ENCODE results near the gene ORM2.

DNA sequence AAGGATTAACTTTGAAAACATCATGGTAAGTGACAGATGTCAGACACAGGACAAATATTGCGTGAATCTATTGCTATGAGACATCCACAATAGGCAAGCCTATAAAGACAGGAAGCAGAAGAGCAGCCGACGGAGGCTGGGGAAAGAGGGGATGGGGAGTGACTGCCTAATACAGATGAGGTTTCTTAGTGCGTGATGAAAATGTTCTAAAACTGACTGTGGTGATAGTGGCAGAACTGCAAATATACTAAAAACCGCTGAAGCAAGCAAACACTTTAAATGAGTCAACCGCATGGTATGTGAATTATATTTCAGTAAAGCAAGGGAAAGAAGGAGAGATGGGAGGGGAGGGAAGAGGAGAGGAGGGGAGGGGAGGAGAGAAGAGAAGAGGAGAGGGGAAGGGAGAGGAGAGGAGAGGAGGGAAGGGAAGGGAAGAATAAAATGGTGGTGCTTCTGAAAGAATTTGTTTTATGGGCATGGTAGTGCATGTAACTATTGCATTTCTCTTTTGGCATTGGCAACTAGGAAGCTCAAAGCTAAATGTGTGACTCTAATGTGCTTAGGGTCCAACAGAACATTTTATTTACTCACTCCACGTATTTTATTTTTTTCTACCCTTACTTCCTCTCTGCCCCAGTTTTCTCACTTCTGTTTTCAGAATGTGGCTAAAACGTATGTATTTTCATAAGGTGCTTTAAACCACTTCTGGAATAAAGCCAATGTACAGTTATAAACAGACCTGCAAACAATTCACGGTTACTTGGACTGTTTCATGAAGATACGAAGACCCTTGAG, 36.9 kb downstream of the ORM2 start:
- TF ChIP-seq, protein P1, sequence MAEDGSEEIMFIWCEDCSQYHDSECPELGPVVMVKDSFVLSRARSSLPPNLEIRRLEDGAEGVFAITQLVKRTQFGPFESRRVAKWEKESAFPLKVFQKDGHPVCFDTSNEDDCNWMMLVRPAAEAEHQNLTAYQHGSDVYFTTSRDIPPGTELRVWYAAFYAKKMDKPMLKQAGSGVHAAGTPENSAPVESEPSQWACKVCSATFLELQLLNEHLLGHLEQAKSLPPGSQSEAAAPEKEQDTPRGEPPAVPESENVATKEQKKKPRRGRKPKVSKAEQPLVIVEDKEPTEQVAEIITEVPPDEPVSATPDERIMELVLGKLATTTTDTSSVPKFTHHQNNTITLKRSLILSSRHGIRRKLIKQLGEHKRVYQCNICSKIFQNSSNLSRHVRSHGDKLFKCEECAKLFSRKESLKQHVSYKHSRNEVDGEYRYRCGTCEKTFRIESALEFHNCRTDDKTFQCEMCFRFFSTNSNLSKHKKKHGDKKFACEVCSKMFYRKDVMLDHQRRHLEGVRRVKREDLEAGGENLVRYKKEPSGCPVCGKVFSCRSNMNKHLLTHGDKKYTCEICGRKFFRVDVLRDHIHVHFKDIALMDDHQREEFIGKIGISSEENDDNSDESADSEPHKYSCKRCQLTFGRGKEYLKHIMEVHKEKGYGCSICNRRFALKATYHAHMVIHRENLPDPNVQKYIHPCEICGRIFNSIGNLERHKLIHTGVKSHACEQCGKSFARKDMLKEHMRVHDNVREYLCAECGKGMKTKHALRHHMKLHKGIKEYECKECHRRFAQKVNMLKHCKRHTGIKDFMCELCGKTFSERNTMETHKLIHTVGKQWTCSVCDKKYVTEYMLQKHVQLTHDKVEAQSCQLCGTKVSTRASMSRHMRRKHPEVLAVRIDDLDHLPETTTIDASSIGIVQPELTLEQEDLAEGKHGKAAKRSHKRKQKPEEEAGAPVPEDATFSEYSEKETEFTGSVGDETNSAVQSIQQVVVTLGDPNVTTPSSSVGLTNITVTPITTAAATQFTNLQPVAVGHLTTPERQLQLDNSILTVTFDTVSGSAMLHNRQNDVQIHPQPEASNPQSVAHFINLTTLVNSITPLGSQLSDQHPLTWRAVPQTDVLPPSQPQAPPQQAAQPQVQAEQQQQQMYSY (CRISPR knock-in tag; IDR thresholded peaks at IDR 0.05): no peak
- TF ChIP-seq BHLHE40 (IDR thresholded peaks at IDR 0.05; ENCODE audit: low read length): no peak
- no peak for TF ChIP-seq POLR2A (IDR thresholded peaks at IDR 0.05; ENCODE audit: insufficient read depth in 1 of 2, low read depth in 2 of 2, low read length in 2 of 2)
- TF ChIP-seq ZNF317 (CRISPR knock-in tag; IDR thresholded peaks at IDR 0.05): no peak
- TF ChIP-seq, protein P2, sequence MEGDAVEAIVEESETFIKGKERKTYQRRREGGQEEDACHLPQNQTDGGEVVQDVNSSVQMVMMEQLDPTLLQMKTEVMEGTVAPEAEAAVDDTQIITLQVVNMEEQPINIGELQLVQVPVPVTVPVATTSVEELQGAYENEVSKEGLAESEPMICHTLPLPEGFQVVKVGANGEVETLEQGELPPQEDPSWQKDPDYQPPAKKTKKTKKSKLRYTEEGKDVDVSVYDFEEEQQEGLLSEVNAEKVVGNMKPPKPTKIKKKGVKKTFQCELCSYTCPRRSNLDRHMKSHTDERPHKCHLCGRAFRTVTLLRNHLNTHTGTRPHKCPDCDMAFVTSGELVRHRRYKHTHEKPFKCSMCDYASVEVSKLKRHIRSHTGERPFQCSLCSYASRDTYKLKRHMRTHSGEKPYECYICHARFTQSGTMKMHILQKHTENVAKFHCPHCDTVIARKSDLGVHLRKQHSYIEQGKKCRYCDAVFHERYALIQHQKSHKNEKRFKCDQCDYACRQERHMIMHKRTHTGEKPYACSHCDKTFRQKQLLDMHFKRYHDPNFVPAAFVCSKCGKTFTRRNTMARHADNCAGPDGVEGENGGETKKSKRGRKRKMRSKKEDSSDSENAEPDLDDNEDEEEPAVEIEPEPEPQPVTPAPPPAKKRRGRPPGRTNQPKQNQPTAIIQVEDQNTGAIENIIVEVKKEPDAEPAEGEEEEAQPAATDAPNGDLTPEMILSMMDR (CRISPR knock-in tag; IDR thresholded peaks at IDR 0.05): no peak
- TF ChIP-seq ZNF549 (CRISPR knock-in tag; IDR thresholded peaks at IDR 0.05): no peak
- TF ChIP-seq, protein P3, sequence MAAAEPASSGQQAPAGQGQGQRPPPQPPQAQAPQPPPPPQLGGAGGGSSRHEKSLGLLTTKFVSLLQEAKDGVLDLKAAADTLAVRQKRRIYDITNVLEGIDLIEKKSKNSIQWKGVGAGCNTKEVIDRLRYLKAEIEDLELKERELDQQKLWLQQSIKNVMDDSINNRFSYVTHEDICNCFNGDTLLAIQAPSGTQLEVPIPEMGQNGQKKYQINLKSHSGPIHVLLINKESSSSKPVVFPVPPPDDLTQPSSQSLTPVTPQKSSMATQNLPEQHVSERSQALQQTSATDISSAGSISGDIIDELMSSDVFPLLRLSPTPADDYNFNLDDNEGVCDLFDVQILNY (CRISPR knock-in tag; conservative IDR thresholded peaks at IDR 0.05): no peak
- TF ChIP-seq GLI4 (CRISPR knock-in tag; IDR thresholded peaks at IDR 0.05; ENCODE audit: borderline replicate concordance): no peak
- TF ChIP-seq HNRNPK (IDR thresholded peaks at IDR 0.05; ENCODE audit: low read depth, low read length, poor library complexity, severe bottlenecking): peak; percentile 93
- TF ChIP-seq, protein P4, sequence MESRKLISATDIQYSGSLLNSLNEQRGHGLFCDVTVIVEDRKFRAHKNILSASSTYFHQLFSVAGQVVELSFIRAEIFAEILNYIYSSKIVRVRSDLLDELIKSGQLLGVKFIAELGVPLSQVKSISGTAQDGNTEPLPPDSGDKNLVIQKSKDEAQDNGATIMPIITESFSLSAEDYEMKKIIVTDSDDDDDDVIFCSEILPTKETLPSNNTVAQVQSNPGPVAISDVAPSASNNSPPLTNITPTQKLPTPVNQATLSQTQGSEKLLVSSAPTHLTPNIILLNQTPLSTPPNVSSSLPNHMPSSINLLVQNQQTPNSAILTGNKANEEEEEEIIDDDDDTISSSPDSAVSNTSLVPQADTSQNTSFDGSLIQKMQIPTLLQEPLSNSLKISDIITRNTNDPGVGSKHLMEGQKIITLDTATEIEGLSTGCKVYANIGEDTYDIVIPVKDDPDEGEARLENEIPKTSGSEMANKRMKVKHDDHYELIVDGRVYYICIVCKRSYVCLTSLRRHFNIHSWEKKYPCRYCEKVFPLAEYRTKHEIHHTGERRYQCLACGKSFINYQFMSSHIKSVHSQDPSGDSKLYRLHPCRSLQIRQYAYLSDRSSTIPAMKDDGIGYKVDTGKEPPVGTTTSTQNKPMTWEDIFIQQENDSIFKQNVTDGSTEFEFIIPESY (CRISPR knock-in tag; IDR thresholded peaks at IDR 0.05): no peak
- no peak for TF ChIP-seq MAFK (conservative IDR thresholded peaks at IDR 0.05 in 1 of 2, IDR thresholded peaks at IDR 0.05 in 1 of 2; ENCODE audit: low read length in 2 of 2)
- TF ChIP-seq SUZ12 (IDR thresholded peaks at IDR 0.05; ENCODE audit: low read depth, low read length): no peak
- TF ChIP-seq ZNF24 (IDR thresholded peaks at IDR 0.05): no peak

All from HepG2 (cell line).